GM12872 (cell line): Measurements from ENCODE around the gene GLT6D1.

Source experiments
- CTCF ChIP-seq: IDR thresholded peaks from 3 replicates; pipeline ENCODE4 v1.5.1; 2011; ENCODE audit warnings: low read depth, mild to moderate bottlenecking, low read length, moderate library complexity; ENCODE audit not compliant: insufficient read depth

The GLT6D1 gene

GRCh38 chr9:135582966-135583687, 56.2 kb downstream of the GLT6D1 start:
- TF ChIP-seq CTCF = no peak

- no peak for TF ChIP-seq CTCF
Measured at GRCh38 chr9:135582541-135582940, 56.8 kb downstream of the GLT6D1 start.

- no peak for TF ChIP-seq CTCF
Measured at GRCh38 chr9:135581636-135582426, 57.5 kb downstream of the GLT6D1 start.

- no peak for TF ChIP-seq CTCF
Measured at GRCh38 chr9:135580664-135581380, 58.5 kb downstream of the GLT6D1 start.

- no peak for TF ChIP-seq CTCF
Measured at GRCh38 chr9:135579889-135580660, 59.3 kb downstream of the GLT6D1 start.

GRCh38 chr9:135579356-135579755, 60.0 kb downstream of the GLT6D1 start:
- no peak for TF ChIP-seq CTCF
